ENCODE results near the gene NPPB. TPM values are rescaled to one million over a fixed set of nuclear protein-coding genes. Genes with fewer than 3 reads are reported as not detected.
A peak's percentile ranks its signal among the peaks of the same experiment; 100 is the strongest.

NPPB gene
- total RNA-seq, 2 donors from 2014 or later, result 45.8 to 51.9 TPM

GRCh38 chr1:11893907-11894251 lies 35.1 kb upstream of the NPPB start:
- H3K27me3 ChIP-seq (ENCODE audit: control insufficient read depth, insufficient read depth, low read length, poor library complexity, severe bottlenecking), result peaks cover 5% of the 10 kb centered on the region
- H3K36me3 Mint-ChIP-seq (ENCODE audit: low read depth), result no peaks in the 10 kb centered on the region
- peak; percentile 94 for DNase-seq
- no peaks in the 10 kb centered on the region for H3K9me3 Mint-ChIP-seq
- no peaks in the 10 kb centered on the region for H3K4me1 ChIP-seq (ENCODE audit: control insufficient read depth, insufficient read depth, low read length)
- peaks cover 2% of the 10 kb centered on the region for H3K27me3 Mint-ChIP-seq (ENCODE audit: insufficient read depth)
- H3K27ac Mint-ChIP-seq, result no peak overlapping the region
- no peaks in the 10 kb centered on the region for H3K36me3 ChIP-seq (ENCODE audit: control insufficient read depth, insufficient read depth, low read length)
- H3K4me3 ChIP-seq (ENCODE audit: low read length), result no peak overlapping the region
- no peak overlapping the region for H3K4me3 Mint-ChIP-seq
- 0 to 3% methylated on average over 3 to 5 of the region's 5 CpGs for WGBS, 2 experiments (ENCODE audit: insufficient coverage in 1 of 2, insufficient read length in 1 of 2)
- no peak overlapping the region for H3K9ac ChIP-seq (ENCODE audit: extremely low read depth, low read length, poor library complexity, severe bottlenecking)
- no peak overlapping the region for H3K27ac ChIP-seq (ENCODE audit: low read depth, low read length)
- H3K4me1 Mint-ChIP-seq, result no peaks in the 10 kb centered on the region
- peak; percentile 91 for TF ChIP-seq CTCF (conservative IDR thresholded peaks at IDR 0.05)
- H3K9me3 ChIP-seq (ENCODE audit: control insufficient read depth, low read length), result no peaks in the 10 kb centered on the region

GRCh38 chr1:11891433-11892186 lies 32.9 kb upstream of the NPPB start:
- Histone ChIP-seq H3K27me3 (ENCODE audit: control insufficient read depth, insufficient read depth, low read length, poor library complexity, severe bottlenecking) (no peaks in the 10 kb centered on the region), H3K4me1 (ENCODE audit: control insufficient read depth, insufficient read depth, low read length) (no peaks in the 10 kb centered on the region), H3K4me3 (ENCODE audit: low read length) (no peak overlapping the region), H3K27ac (ENCODE audit: low read depth, low read length) (no peak overlapping the region), H3K36me3 (ENCODE audit: control insufficient read depth, insufficient read depth, low read length) (no peaks in the 10 kb centered on the region), H3K9me3 (ENCODE audit: control insufficient read depth, low read length) (no peaks in the 10 kb centered on the region), H3K9ac (ENCODE audit: extremely low read depth, low read length, poor library complexity, severe bottlenecking) (no peak overlapping the region)
- 92 to 96% methylated on average over 5 to 6 of the region's 6 CpGs for WGBS, 2 experiments (ENCODE audit: insufficient coverage in 1 of 2, insufficient read length in 1 of 2)
- DNase-seq, result no peak
- Mint-ChIP-seq H3K4me1 (no peaks in the 10 kb centered on the region), H3K27ac (no peak overlapping the region), H3K36me3 (ENCODE audit: low read depth) (no peaks in the 10 kb centered on the region), H3K4me3 (no peak overlapping the region), H3K27me3 (ENCODE audit: insufficient read depth) (no peaks in the 10 kb centered on the region), H3K9me3 (no peaks in the 10 kb centered on the region)
- TF ChIP-seq CTCF (conservative IDR thresholded peaks at IDR 0.05), result no peak

- H3K4me3 Mint-ChIP-seq, result no peak overlapping the region
- WGBS, 2 experiments (ENCODE audit: insufficient coverage in 1 of 2, insufficient read length in 1 of 2), result 58% methylated on average over 3 of the region's 3 CpGs; no CpG with 5 or more reads in 1 of the 2 experiments
- no peaks in the 10 kb centered on the region for H3K4me1 ChIP-seq (ENCODE audit: control insufficient read depth, insufficient read depth, low read length)
Measured at GRCh38 chr1:11888877-11889208, 30.1 kb upstream of the NPPB start.

More at GRCh38 chr1:11888877-11889208, 30.1 kb upstream of the NPPB start:
- H3K27me3 Mint-ChIP-seq (ENCODE audit: insufficient read depth), result no peaks in the 10 kb centered on the region
- Histone ChIP-seq H3K27me3 (ENCODE audit: control insufficient read depth, insufficient read depth, low read length, poor library complexity, severe bottlenecking) (no peaks in the 10 kb centered on the region), H3K36me3 (ENCODE audit: control insufficient read depth, insufficient read depth, low read length) (no peaks in the 10 kb centered on the region), H3K27ac (ENCODE audit: low read depth, low read length) (no peak overlapping the region), H3K9me3 (ENCODE audit: control insufficient read depth, low read length) (no peaks in the 10 kb centered on the region), H3K4me3 (ENCODE audit: low read length) (no peak overlapping the region), H3K9ac (ENCODE audit: extremely low read depth, low read length, poor library complexity, severe bottlenecking) (no peak overlapping the region)
- no peaks in the 10 kb centered on the region for H3K9me3 Mint-ChIP-seq
- no peaks in the 10 kb centered on the region for H3K4me1 Mint-ChIP-seq
- no peak for DNase-seq
- H3K27ac Mint-ChIP-seq, result no peak overlapping the region
- no peaks in the 10 kb centered on the region for H3K36me3 Mint-ChIP-seq (ENCODE audit: low read depth)
- TF ChIP-seq CTCF (conservative IDR thresholded peaks at IDR 0.05), result no peak

Data from endodermal cell (in vitro differentiated cells).